ENCODE results near the gene KLF5. TPM values are rescaled to one million over a fixed set of nuclear protein-coding genes. Genes with fewer than 3 reads are reported as not detected.
"Not testable (repeated sequence)": the region's sequence is repeated elsewhere in the genome, so short reads cannot be mapped to it uniquely, and the experiment has no call there.

Gene KLF5
- total RNA-seq, 8 experiments from 2014 or later = 1.2 to 7.6 (median 1.4) TPM

GRCh38 chr13:73045031-73045430 is 13.8 kb upstream of the KLF5 start:
- no peak overlapping the region for H3K4me3 ChIP-seq
- ATAC-seq (replicated peaks in 6 of 8) = no peak
- in situ Hi-C loops (cut with MboI; ENCODE audit: low pct_unique_long_range_greater_than_20kb in 2 of 9, low sequenced_read_pairs in 9 of 9, unreplicated experiment in 9 of 9) = no loop called here
- H3K4me1 ChIP-seq (replicated peaks in 1 of 2) = no peaks in the 10 kb centered on the region
- no peak overlapping the region for H3K27ac ChIP-seq
- 77 to 100% (median 94%) methylated on average over 2 to 6 of the region's 6 CpGs for WGBS, 10 experiments

DNA sequence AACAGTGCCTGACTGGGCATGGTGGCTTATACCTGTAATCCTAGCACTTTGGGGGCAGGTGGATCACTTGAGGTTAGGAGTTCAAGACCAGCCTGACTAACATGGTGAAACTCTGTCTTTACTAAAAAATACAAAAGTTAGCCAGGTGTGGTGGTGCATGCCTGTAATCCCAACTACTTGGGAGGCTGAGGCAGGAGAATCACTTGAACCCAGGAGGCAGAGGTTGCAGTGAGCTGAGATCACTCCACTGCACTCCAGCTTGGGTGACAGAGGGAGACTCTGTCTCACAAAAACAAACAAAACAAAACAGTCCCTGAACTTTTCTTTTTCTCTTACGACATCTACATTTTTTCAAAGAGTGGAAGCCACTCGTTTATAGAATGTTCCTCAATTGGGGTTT is 10.2 kb upstream of the KLF5 start:
- in situ Hi-C loops (cut with MboI; ENCODE audit: low pct_unique_long_range_greater_than_20kb in 2 of 9, low sequenced_read_pairs in 9 of 9, unreplicated experiment in 9 of 9); H3K27ac ChIP-seq; ATAC-seq (replicated peaks in 6 of 8); H3K4me3 ChIP-seq; H3K4me1 ChIP-seq (replicated peaks in 1 of 2): not testable (repeated sequence)
- 52 to 100% (median 75%) methylated on average over 2 of the region's 2 CpGs; no CpG with 5 or more reads in 1 of the 10 experiments for WGBS, 10 experiments

DNA sequence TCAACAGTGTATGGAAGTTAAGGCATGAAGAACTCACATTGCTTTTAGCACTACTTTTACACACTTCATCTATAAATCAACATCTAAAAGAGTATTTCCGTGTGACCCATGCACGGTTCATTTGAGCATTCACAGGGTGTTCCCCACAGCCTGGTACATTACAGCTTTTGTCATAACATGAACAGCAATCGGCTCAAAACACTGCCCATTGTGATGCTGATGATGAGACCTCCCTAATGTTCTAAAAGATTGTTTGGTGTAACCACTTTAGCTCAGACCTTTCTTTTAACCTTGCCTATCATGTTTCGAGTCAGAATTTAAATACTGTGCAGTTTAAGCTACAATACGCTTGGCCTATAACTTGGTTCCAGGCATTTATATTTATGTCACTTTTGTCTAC is 4.1 kb upstream of the KLF5 start:
- 9 to 100% (median 52%) methylated on average over 1 to 5 of the region's 5 CpGs; no CpG with 5 or more reads in 1 of the 10 experiments for WGBS, 10 experiments
- no peak for ATAC-seq (replicated peaks in 6 of 8)
- Histone ChIP-seq H3K4me3 (no peak overlapping the region), H3K4me1 (replicated peaks in 1 of 2) (peaks cover 4% of the 10 kb centered on the region in 2 donors), H3K27ac (no peak overlapping the region)
- in situ Hi-C loops (cut with MboI; ENCODE audit: low pct_unique_long_range_greater_than_20kb in 2 of 9, low sequenced_read_pairs in 9 of 9, unreplicated experiment in 9 of 9) = no loop called here

GRCh38 chr13:73055813-73056564 is 2.8 kb upstream of the KLF5 start:
- ATAC-seq (replicated peaks in 6 of 8) = peak in 1 of 8 experiments; percentile 1
- H3K27ac ChIP-seq = no peak overlapping the region
- WGBS, 10 experiments = 37 to 83% (median 68%) methylated on average over 1 to 8 of the region's 8 CpGs
- in situ Hi-C loops (cut with MboI; ENCODE audit: low pct_unique_long_range_greater_than_20kb in 2 of 9, low sequenced_read_pairs in 9 of 9, unreplicated experiment in 9 of 9) = no loop called here
- H3K4me1 ChIP-seq (replicated peaks in 1 of 2) = peaks cover 4 to 7% of the 10 kb centered on the region in 2 donors
- no peak overlapping the region for H3K4me3 ChIP-seq

DNA sequence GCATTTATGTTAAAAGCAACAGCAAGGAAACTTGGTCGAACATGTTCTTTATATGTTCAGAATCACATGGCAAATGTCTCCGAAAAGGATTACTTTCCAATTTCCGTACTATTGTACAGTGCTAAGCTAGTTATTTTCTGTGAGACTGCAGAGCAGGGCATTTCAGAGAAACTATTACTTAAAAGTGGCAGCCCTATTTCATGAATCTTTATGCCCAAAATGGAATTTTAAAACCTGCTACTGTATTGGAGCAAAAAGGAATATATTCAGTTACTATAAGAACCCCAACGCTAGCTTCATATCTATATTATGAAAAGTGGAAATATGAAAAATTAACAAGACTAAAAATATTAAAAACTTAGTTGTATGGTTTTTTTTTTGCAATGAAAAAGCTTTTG is 2.2 kb upstream of the KLF5 start:
- in situ Hi-C loops (cut with MboI; ENCODE audit: low pct_unique_long_range_greater_than_20kb in 2 of 9, low sequenced_read_pairs in 9 of 9, unreplicated experiment in 9 of 9) = no loop called here
- H3K27ac ChIP-seq = no peak overlapping the region
- no peak for ATAC-seq (replicated peaks in 6 of 8)
- no peak overlapping the region for H3K4me3 ChIP-seq
- 82 to 100% (median 91%) methylated on average over 2 to 4 of the region's 4 CpGs for WGBS, 10 experiments
- H3K4me1 ChIP-seq (replicated peaks in 1 of 2) = peaks cover 4 to 7% of the 10 kb centered on the region in 2 donors

GRCh38 chr13:73057284-73058063 is 1.3 kb upstream of the KLF5 start:
- in situ Hi-C loops (cut with MboI; ENCODE audit: low pct_unique_long_range_greater_than_20kb in 2 of 9, low sequenced_read_pairs in 9 of 9, unreplicated experiment in 9 of 9) = no loop called here
- no peak overlapping the region for H3K4me3 ChIP-seq
- ATAC-seq (replicated peaks in 6 of 8) = no peak
- H3K27ac ChIP-seq = no peak overlapping the region
- peaks cover 4 to 7% of the 10 kb centered on the region in 2 donors for H3K4me1 ChIP-seq (replicated peaks in 1 of 2)
- WGBS, 10 experiments = 71 to 92% (median 81%) methylated on average over 3 to 4 of the region's 4 CpGs

DNA sequence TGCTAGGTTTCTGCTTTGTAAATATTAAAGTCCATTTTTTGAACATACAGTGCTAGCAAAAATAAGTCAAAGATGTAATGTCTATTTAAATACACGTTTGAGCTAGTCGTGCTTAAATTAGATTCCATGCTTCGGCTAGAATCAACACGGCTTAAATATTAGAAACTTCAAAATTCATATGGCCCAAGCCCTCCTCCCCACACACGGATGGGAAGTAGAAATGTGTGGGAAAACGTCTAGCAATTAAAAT is 816 bp upstream of the KLF5 start:
- H3K27ac ChIP-seq = no peak overlapping the region
- peak overlapping the region in 3 of 5 donors; percentile 58 to 76 (median 67) for H3K4me3 ChIP-seq
- peaks cover 4 to 7% of the 10 kb centered on the region in 2 donors for H3K4me1 ChIP-seq (replicated peaks in 1 of 2)
- no peak for ATAC-seq (replicated peaks in 6 of 8)
- 6 to 41% (median 18%) methylated on average over 3 to 6 of the region's 6 CpGs for WGBS, 10 experiments
- in situ Hi-C loops (cut with MboI; ENCODE audit: low pct_unique_long_range_greater_than_20kb in 2 of 9, low sequenced_read_pairs in 9 of 9, unreplicated experiment in 9 of 9) = no loop called here

DNA sequence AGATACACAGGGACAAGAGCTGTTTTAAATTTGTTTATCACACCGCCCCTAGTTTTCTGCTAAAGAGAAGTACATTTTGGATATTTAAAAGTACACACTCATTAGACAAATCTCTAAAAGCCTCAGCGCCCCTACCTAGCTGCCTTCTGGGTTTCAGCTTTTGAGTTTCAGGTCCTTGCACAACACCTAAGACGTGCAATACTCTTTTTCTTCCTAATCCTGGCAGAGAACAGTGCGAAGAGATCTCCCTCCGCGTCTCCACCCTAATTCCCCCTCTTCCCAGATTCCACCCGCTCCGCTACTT is 421 bp upstream of the KLF5 start:
- H3K4me1 ChIP-seq (replicated peaks in 1 of 2) = peaks cover 4 to 7% of the 10 kb centered on the region in 2 donors
- peak overlapping the region; percentile 45 to 76 (median 58) for H3K4me3 ChIP-seq
- 0 to 43% (median 10%) methylated on average over 1 to 2 of the region's 8 CpGs; no CpG with 5 or more reads in 4 of the 10 experiments for WGBS, 10 experiments
- no peak overlapping the region for H3K27ac ChIP-seq
- in situ Hi-C loops (cut with MboI; ENCODE audit: low pct_unique_long_range_greater_than_20kb in 2 of 9, low sequenced_read_pairs in 9 of 9, unreplicated experiment in 9 of 9) = no loop called here
- ATAC-seq (replicated peaks in 6 of 8) = peak in 1 of 8 experiments; percentile 3

- Histone ChIP-seq H3K4me3 (peak overlapping the region; percentile 45 to 76 (median 58)), H3K4me1 (replicated peaks in 1 of 2) (peaks cover 4 to 7% of the 10 kb centered on the region in 2 donors), H3K27ac (peak overlapping the region in 1 of 2 donors; percentile 1)
- in situ Hi-C loops (cut with MboI; ENCODE audit: low pct_unique_long_range_greater_than_20kb in 2 of 9, low sequenced_read_pairs in 9 of 9, unreplicated experiment in 9 of 9) = no loop called here
- 0 to 13% (median 0%) methylated on average over 1 to 17 of the region's 68 CpGs; no CpG with 5 or more reads in 4 of the 10 experiments for WGBS, 10 experiments
- ATAC-seq (replicated peaks in 6 of 8) = peak; percentile 5 to 65 (median 57)
These were observed 850 bp downstream of the KLF5 start for GRCh38 chr13:73059460-73060250.

GRCh38 chr13:73060251-73061160 is 1.7 kb downstream of the KLF5 start:
- Histone ChIP-seq H3K4me3 (peak overlapping the region; percentile 45 to 76 (median 58)), H3K4me1 (replicated peaks in 1 of 2) (peaks cover 7 to 10% of the 10 kb centered on the region in 2 donors), H3K27ac (no peak overlapping the region)
- 2 to 60% (median 19%) methylated on average over 1 to 18 of the region's 26 CpGs for WGBS, 10 experiments
- ATAC-seq (replicated peaks in 6 of 8) = no peak
- in situ Hi-C loops (cut with MboI; ENCODE audit: low pct_unique_long_range_greater_than_20kb in 2 of 9, low sequenced_read_pairs in 9 of 9, unreplicated experiment in 9 of 9) = no loop called here

DNA sequence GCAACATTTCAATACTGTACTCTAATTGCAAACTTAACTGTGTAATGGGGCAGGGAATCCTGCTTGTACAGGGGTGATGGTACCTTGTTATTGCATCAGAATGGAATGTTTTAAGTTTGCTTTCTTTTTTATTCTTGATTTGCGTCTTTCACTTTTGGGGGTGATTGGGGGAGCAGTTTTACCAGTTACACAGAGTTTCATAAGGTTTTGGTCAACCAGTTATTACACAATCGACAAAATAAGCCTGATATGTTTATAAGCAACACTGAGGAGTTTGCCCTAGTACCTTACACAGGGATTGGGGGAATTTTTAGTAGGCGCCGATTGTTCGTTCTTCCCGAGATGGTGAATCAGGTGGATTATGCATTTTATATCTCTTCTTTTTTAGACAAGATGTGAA is 2.7 kb downstream of the KLF5 start:
- 74 to 100% (median 90%) methylated on average over 1 to 6 of the region's 6 CpGs; no CpG with 5 or more reads in 1 of the 10 experiments for WGBS, 10 experiments
- ATAC-seq (replicated peaks in 6 of 8) = no peak
- Histone ChIP-seq H3K4me1 (replicated peaks in 1 of 2) (peaks cover 3 to 13% of the 10 kb centered on the region in 2 donors), H3K4me3 (no peak overlapping the region), H3K27ac (no peak overlapping the region)
- in situ Hi-C loops (cut with MboI; ENCODE audit: low pct_unique_long_range_greater_than_20kb in 2 of 9, low sequenced_read_pairs in 9 of 9, unreplicated experiment in 9 of 9) = no loop called here

DNA sequence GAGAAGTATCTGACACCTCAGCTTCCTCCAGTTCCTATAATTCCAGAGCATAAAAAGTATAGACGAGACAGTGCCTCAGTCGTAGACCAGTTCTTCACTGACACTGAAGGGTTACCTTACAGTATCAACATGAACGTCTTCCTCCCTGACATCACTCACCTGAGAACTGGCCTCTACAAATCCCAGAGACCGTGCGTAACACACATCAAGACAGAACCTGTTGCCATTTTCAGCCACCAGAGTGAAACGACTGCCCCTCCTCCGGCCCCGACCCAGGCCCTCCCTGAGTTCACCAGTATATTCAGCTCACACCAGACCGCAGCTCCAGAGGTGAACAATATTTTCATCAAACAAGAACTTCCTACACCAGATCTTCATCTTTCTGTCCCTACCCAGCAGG is 3.1 kb downstream of the KLF5 start:
- ATAC-seq (replicated peaks in 6 of 8) = no peak
- Histone ChIP-seq H3K4me1 (replicated peaks in 1 of 2) (peaks cover 3 to 13% of the 10 kb centered on the region in 2 donors), H3K4me3 (no peak overlapping the region), H3K27ac (no peak overlapping the region)
- 64 to 100% (median 85%) methylated on average over 1 to 6 of the region's 9 CpGs; no CpG with 5 or more reads in 3 of the 10 experiments for whole genome bisulfite sequencing, 10 experiments
- in situ Hi-C loops (cut with MboI; ENCODE audit: low pct_unique_long_range_greater_than_20kb in 2 of 9, low sequenced_read_pairs in 9 of 9, unreplicated experiment in 9 of 9) = no loop called here
